ENCODE results near the gene TMEM259.

- TF ChIP-seq CTCF (IDR thresholded peaks at IDR 0.05) (no peak), POLR2AphosphoS5 (IDR thresholded peaks at IDR 0.05) (no peak), POLR2A (IDR thresholded peaks at IDR 0.05) (no peak)
These were observed 3.0 kb downstream of the TMEM259 start for GRCh38 chr19:1017906-1018305.
